GM21515 (cell line): ENCODE data around the gene POLR2C.
A peak's percentile ranks its signal among the peaks of the same experiment; 100 is the strongest.
"Not testable (repeated sequence)": the region's sequence is repeated elsewhere in the genome, so short reads cannot be mapped to it uniquely, and the experiment has no call there.

Experiments
- ATAC-seq: cut with Tn5 transposase; IDR thresholded peaks from one replicate; pipeline ENCODE4 v1.9.1; 2021; ENCODE audit not compliant: unreplicated experiment

The POLR2C gene

DNA sequence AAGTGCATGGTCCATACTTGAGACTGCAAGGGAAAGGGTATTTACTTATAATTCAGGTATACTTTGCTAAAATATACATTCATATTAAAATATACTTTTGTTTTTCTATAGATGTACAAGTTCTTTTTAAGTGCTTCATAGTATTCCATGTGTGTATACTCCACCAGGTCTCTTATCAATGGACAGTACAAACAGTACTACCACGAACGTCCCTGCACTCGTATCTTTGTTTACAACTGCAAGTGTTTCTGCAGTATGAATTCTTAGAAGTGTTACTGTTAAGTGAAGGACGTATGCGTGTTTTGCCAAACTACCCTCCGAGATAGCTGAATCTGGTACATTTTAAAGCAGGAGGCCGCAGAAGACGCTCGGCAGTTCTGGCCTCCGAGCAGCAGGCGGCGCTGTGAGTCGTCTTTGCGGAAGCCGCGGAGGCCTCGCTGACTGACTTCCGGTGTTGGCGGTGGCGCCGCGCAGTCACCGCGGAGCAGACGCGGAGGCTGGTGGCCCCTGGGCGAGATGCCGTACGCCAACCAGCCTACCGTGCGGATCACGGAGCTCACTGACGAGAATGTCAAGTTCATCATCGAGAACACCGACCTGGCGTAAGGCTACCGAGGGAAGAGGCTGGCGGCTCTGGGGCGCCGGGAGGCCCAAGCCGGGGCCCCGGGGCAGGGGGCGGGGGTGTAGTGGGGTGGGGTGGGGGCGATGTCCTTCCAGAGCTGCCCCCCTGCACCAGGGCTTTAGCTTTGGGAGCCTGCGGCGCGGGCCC, at the start of gene POLR2C:
POLR2C (plus strand) TSS at position 471 of the 769 bp plus-strand sequence; CDS start at position 517, 46 bp downstream.
- peak; percentile 86 for ATAC-seq

DNA sequence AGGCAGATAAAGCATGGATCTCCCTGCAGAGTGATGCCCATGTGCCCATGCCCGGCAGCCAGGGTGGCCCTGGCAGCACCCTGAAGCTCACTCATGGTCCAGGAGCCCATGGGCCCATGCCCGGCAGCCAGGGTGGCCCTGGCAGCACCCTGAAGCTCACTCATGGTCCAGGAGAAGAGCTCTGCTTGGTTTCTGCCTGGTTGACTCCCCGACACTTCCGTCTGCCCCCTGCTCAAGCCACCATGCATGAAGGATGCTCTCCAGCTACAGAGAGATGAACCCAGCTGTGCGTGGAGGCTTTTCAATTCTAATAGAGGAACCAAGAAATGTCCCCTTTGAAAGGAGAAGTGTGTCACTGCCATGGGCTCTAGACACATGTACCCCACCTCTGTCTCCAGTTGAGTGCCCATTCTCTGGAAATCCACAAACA, 49.2 kb upstream of the POLR2C start:
- peak; percentile 67 for ATAC-seq

DNA sequence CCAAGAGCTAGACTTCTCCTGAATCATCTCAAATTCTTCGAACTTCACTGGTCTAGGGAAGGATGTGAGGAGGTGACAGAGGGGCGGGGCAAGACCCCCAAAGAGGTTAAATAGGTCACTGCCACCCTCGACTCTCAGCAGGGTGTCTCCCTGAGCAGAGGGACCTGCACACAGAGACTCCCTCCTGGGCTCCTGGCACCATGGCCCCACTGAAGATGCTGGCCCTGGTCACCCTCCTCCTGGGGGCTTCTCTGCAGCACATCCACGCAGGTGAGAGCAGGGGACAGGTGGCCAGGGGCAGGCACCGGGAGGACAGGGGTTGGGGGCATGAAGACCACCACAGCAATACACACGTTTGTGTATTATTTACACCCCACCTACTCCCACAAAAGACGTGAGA, 48.7 kb upstream of the POLR2C start:
- no peak for ATAC-seq

DNA sequence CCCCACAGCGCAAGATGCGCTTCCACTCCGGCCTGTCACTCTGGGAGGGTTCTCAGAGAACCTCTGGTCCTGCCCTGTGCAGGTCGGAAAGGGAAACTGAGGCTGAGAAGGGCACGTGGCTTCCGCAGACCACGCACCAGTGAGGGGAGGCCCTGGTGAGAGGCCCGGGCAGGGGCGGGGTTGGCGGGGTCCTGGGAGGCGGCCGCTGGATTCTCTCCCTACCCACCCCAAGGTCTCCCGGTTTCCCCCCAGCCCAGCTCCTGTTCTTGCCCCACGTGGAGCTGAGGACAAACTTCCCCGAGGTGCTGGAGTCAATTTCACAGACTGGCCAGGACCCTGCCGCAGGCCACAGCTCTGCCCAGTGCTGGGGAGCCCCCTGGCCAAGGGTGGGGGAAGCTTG, 46.4 kb upstream of the POLR2C start:
- ATAC-seq = no peak

DNA sequence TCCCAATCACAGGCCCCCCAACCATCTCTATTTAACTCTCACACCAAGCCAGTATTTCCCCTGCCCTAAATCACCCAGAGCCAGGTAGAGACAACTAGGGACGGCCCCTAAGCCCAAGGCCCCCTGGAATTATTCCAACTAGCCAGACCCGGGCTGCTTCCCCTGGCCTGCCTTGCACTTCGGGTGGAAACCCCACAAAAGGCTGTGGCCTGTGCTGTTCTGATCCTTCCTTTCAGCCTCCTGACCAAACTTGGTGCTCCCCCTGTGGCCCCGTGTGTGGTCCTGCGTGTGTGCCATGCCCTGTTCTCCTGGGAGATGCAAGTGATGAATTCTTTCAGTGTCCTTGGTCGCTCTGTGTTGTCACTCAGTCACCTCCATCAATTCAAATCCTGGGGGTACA, 43.0 kb upstream of the POLR2C start:
- no peak for ATAC-seq

DNA sequence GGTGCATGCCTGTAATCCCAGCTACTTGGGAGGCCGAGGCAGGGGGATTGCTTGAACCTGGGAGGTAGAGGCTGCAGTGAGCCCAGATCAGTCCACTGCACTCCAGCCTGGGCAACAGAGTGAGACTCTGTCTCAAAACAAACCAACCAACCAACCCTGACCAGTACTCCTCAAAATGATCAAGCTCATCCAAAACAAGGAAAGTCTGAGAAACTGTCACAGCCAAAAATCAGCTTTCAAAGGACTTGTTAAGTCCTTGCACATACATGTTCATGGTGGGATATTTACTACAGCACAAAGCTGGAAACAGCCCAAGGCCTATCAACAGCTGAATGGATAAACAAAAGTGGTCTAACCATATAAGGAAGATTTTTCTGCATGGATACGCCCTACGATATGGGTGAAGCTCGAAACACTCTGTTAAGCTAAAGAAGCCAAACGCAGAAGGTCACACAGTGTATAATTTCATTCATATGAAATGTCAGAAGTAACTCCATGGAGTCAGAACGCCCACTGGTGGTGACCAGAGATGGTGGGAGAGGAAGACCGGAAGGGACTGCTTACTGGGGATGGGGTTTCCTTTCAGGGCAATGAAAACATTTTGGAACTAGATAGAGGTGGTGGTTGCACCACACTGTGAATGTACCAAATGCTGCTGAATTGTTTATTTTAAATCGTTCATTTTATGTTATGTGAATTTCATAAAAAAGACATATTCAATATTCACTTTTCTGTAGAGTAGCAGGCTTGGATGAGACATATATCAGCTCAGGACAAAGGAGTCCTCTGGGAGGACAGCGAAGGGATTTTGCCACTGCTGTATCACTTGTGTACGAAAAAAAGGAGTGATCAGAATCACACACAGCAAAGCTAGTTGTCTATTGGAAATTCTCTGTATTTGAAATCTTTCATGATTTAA, 40.2 kb upstream of the POLR2C start:
- no peak for ATAC-seq

DNA sequence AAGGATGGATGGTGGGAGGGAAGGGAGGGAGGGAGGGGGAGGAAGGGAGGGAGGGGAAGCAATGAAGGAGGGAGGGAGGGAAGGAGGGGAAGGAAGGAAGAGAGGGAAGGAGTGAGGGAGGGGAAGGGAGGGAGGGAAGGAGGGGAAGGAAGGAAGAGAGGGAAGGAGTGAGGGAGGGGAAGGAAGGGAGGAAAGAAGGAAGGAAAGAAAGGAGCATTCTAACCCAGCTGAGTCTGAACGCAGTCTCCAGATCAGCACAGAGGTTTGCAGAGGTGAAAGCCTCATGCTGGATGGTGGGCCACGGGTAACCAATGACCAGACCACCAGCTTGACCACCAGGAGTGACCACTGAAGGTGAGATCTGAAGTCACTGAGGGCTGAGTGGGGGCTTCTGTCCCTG, 39.3 kb upstream of the POLR2C start:
- no peak for ATAC-seq

DNA sequence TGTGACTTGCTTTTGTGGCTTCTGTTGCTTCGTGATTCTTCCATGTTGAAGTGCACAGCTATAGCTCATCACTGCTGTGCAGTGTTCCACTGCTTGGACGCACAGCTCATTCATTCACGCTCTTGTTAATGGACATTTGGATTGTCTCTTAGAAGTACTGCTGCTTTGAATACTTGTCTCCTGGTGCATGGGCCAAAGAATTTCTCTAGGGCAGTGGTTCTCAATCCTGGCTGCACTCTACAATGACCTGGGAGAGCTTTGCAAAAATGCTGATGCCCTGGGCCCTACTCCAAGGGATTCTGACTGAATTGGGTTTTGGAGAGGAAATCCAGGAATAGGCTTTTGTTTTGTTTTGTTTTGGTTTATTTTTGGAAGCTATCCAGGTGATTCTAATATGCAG, 37.9 kb upstream of the POLR2C start:
- ATAC-seq = no peak

DNA sequence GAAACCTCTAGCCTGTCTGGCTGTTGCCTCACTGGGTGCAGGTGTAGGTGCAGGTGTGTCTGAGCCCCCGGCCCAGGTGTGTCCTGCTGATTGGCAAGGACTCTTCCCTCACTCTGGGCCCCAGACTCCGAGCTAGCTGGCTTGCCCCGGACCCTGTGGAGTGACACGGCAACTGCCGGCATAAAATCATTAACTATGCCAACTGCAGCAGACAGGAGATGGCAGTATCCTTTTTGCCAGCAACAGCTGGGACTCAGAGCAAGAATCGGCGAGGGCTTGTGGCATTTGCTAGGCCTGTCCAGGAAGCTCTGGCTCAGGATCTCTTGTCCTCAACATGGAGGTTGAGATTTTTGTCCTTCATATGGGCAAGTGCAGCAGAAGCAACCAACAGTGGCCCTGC, 36.1 kb upstream of the POLR2C start:
- no peak for ATAC-seq

DNA sequence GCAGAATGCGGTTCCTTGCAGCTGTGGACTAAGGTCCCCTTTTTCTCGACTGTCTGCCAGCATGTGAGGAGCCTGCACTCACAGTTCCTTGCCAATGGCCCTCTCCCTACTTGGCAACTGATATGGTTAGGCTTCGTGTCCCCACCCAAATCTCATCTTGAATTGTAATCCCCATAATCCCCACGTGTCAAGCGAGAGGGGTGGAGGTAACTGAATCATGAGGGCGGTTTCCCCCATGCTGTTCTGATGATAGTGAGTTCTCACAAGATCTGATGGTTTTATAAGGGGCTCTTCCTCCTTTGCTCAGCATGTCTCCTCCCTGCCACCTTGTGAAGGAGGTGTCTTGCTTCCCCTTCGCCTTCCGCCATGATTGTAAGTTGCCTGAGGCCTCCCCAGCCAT, 35.2 kb upstream of the POLR2C start:
- ATAC-seq = no peak

DNA sequence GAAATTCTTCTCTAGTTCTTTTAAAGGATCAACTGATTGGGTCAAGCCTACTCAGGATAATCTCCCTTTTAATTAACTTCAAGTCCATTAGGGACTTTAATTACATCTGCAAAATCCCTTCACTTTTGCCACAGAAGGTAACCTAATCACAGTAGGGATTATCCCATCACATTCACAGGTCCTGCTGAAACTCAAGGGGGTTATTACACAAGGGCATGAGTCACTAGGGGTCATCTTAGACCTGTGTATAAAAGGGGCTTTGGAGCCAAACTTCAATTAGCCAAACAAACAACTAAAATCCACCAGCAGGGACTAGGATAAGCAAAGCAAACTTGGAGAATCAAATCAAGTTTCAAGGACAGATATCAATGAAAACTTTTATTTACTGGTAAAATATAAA, 34.7 kb upstream of the POLR2C start:
- no peak for ATAC-seq

DNA sequence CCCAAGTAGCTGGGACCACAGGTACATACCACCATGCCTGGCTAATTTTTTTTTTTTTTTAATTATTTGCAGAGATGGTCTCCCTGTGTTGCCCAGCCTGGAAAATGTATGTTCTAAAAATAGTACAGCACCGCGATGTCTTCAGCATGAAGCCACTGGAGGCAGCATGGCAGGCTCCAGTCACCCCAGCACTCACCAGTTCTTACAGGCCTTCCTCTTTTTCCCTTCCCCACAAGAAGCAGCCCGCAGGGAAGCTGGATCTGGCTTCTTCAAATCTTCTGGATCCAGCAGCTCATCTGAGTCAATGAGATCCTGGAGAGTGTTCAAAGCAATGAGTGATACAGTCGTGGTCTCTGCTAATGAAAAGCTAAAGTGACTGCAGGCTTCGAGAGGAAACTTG, 31.5 kb upstream of the POLR2C start:
- ATAC-seq = no peak

DNA sequence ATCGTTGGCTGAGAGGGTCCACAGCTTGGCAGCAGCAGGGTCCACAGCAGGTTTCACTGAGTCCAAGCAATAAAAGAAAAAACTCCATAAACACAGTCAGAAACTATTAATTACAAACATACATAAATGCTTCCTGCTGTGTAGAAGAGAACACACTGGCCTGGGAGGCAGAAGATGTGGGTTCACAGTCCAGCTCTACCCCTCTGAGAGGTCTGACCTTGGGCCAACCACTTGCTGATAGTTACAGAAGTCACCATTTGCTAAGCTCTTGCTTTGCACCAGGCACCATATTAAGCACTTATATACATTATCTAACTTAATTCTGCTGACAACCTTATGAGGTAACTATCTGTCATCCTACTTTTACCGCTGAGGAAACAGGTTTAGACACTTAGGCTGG, 30.0 kb upstream of the POLR2C start:
- ATAC-seq = no peak

DNA sequence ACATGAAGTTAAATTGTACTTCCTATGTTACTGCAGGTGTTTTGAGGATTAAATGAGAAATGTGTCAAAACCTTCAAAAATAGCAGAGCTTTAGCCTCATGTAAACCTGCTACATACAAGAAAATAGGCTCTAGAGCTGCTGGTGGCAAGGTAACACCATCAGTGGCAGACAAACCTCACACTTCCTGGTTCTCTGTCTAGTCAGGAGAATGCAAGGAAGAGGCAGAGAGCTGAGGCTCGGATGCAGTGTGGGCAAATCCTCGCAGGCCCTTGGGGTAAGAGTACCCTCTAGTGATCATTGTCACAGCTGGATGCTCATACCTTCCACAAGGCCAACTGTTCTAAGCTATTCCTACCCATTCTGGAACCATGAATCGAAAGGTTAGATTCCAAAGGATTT, 29.5 kb upstream of the POLR2C start:
- ATAC-seq = no peak

DNA sequence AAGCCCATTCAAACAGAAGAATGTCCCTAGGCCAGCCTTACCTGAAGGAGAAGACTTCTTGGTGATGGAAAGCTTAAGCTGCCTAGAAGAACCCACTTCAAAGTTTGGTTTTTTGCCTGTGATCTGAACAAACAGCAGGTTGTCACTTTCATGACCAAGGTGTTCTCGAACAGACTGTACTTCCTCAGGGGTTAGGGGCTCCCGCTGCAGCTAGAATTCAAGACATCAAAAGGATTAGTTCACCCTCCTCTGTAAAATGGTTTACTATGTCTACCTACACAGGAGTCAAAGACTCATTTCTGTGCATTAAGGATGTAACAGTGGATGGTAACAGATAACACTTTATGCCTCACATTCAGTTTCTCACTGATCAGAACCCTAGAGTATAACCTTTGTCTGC, 28.5 kb upstream of the POLR2C start:
- no peak for ATAC-seq

DNA sequence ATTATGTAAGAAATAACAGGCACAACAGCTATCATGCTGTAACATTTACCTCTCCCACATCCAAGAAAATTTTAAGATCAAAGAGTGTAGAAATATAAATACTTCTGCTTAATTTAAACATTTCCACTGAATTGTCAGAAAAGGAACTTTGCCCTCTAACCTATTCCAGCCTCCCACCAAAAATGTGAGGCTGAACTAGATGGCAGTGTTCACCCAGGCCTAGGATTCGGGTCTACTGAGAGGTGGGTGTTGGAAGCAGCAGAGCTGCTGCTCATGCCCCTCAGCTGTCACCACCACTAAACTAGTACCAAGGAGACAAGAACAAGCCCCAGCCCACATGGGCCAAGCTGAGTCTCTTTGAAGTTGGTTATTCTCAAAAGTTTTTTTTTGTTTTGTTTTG, 26.6 kb upstream of the POLR2C start:
- ATAC-seq = no peak

DNA sequence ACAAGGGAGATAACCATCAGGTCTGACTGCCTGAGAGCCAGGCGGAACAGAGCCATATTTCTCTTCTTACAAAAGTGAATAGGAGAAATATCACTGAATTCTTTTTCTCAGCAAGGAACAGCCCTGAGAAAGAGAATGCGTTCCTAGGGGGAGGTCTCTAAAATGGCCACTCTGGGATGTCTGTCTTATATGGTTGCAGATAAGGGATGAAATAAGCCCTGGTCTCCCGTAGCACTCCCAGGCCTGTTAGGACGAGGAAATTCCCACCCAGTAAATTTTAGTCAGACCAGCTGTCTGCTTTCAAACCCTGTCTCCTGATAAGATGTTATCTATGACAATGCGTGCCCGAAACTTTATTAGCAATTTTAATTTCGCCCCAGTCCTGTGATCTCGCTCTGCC, 22.5 kb upstream of the POLR2C start:
- ATAC-seq = not testable (repeated sequence)

DNA sequence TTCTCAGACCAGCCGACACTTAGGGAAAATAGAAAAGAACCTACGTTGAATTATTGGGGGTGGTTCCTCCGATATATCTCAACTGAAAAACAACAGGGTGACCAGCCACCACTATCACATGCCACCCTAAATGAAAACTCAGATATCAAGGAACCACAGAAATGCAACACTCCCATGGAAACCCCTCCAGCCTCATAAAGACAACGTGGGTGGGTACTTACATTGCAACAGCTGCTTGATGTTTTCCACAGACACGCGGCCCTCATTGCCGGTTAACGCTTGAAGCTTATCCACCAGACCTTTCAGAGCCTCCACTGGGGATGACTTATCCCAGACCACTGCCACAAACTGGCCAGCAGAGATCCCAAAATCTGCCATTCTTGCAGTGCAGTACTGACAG, 21.9 kb upstream of the POLR2C start:
- ATAC-seq = not testable (repeated sequence)

DNA sequence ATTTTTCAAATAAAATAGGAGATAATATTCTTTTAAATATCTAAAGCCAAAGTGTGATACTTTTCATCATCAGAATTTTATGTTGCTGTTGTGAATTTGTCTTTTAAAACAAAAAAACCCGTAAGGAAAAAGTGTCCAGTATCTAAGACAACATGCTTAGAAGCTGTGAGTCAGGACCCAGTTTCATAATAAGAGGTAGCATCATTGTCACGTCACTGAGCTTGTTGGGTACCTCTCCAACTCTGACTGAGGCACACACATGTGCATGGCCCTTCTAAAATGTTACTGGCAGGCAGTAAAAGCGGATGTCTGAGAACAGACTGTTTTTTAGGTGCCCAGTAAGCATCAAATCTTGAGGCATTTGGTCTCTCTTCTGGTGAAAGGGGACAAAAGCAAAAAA, 17.8 kb upstream of the POLR2C start:
- ATAC-seq = no peak

DNA sequence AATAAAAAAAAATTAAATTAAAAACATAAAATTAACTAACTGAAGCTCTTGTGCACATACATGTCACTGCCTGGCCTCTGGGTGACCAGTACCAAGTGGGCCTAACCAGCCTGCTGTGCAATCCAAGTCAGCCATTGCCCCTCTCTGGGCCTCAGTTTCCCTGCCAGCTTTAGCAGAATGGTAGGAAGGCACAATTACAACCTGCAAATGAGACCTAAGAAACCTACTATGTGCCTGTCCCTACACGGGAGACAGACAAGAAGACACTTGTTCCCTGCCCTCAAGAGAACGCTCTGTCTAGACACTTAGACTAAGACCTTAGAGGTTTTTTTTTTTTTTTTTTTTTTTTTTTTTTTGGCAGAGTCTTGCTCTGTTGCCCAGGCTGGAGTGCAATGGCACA, 17.0 kb upstream of the POLR2C start:
- no peak for ATAC-seq

DNA sequence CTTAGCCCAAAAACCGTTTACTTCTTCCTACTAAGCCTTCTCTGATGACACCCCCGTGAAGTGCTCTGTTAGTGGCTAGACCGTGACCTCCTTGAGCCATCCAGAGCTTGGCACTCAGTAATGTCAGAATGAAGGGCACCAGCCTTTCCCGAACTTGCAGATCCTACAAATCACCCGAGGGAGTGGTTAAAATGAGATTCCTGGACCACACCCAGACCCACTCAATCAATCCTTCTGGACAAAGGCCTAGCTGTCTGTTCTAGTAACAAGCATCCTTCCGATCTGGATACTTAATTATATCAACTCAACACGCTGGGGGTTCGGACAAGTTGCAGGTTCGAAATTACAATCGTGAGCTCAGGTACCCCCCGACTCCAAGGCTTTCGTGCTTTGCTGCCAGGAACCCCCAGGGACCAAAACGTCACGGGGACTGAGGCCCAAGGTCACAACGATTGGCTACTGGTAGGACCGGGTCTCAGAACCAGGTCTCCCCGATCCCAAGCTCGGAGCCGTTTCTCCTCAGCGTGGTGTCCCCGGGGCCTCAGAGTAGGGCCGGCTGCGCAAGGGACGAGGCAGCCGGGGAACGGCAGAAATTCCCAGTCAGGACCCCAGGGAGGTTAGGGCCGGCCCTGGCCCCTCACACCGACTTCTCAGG, 15.8 kb upstream of the POLR2C start:
- ATAC-seq = peak; percentile 37
